ENCODE measurements around the gene USP6NL. TPM values are rescaled to one million over a fixed set of nuclear protein-coding genes. Genes with fewer than 3 reads are reported as not detected.

Gene USP6NL
- total and polyA plus RNA-seq, 10 of the 15 experiments (the other 5 are each of a cell fraction or from before 2014, with no cell fraction given) = 4.0 to 27.7 (median 18.2) TPM

DNA sequence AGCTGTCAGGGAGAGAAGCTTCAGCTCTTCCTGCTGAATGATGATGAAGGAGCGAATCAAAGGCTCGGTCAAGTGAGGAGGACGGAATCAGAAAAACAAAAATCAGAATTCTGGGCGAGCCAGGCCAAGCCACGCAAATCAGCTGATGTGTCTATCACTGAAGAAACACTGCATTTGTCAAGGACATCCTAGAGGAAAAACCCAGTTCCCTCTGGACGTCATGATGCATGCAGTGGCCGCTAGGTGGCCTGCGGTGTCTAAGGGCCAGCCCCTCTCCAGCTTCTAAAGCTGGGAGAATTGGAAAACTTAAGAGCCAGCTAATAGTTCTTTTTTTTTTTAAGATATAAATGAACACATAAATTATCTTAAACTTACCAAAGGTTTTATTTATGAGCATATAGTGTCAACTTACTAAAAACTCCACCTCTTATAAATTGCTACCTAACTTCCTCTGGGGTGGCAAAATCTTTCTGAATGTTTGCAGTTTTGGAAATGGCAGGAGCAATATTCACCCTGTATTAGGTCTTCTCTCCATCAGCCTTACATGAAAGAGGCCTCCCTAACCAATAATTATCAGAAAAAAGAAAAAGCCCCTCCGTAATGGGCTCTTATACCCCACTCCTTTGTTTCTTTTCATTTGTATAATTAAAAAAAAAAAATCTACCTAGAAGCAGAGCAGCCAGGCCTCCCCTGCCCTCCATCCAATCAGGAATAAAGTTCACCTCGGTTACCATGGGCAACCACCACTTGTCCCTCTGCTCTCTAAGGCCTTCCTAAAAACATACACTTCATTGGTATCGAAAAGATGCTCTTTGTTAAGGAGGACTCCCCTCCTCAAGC lies 186.8 kb downstream of the USP6NL start (continued):
- TF ChIP-seq SRF (IDR thresholded peaks at IDR 0.05; ENCODE audit: low read depth in 2 of 2, low read length in 2 of 2) (no peak), NFXL1 (IDR thresholded peaks at IDR 0.05; ENCODE audit: borderline replicate concordance) (no peak), RFX5 (IDR thresholded peaks at IDR 0.05; ENCODE audit: low read depth, low read length) (no peak), BHLHE40 (IDR thresholded peaks at IDR 0.05; ENCODE audit: borderline replicate concordance in 1 of 2, low read depth in 2 of 2, low read length in 1 of 2) (no peak), YY1 (IDR thresholded peaks at IDR 0.05; ENCODE audit: low read depth, low read length) (peak; percentile 55; the same call in 1 of the 2 replicates), IRF4 (IDR thresholded peaks at IDR 0.05; ENCODE audit: low read depth, low read length) (no peak), SKIL (IDR thresholded peaks at IDR 0.05; ENCODE audit: low read depth, poor library complexity, severe bottlenecking) (no peak), RAD21 (IDR thresholded peaks at IDR 0.05; ENCODE audit: insufficient read depth, low read depth, low read length) (peak; percentile 79), SIX5 (IDR thresholded peaks at IDR 0.05; ENCODE audit: low read depth, low read length, severe bottlenecking) (no peak), BRCA1 (IDR thresholded peaks at IDR 0.05; ENCODE audit: low read depth, low read length) (no peak), EED (IDR thresholded peaks at IDR 0.05; ENCODE audit: low read depth) (0 out of 2 replicates have a peak, but pooled peaks have one; percentile 22), REST (IDR thresholded peaks at IDR 0.05; ENCODE audit: low read depth, low read length) (no peak)
- TF ChIP-seq, protein P1, sequence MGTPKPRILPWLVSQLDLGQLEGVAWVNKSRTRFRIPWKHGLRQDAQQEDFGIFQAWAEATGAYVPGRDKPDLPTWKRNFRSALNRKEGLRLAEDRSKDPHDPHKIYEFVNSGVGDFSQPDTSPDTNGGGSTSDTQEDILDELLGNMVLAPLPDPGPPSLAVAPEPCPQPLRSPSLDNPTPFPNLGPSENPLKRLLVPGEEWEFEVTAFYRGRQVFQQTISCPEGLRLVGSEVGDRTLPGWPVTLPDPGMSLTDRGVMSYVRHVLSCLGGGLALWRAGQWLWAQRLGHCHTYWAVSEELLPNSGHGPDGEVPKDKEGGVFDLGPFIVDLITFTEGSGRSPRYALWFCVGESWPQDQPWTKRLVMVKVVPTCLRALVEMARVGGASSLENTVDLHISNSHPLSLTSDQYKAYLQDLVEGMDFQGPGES (IDR thresholded peaks at IDR 0.05) = no peak
- TF ChIP-seq, protein P2, sequence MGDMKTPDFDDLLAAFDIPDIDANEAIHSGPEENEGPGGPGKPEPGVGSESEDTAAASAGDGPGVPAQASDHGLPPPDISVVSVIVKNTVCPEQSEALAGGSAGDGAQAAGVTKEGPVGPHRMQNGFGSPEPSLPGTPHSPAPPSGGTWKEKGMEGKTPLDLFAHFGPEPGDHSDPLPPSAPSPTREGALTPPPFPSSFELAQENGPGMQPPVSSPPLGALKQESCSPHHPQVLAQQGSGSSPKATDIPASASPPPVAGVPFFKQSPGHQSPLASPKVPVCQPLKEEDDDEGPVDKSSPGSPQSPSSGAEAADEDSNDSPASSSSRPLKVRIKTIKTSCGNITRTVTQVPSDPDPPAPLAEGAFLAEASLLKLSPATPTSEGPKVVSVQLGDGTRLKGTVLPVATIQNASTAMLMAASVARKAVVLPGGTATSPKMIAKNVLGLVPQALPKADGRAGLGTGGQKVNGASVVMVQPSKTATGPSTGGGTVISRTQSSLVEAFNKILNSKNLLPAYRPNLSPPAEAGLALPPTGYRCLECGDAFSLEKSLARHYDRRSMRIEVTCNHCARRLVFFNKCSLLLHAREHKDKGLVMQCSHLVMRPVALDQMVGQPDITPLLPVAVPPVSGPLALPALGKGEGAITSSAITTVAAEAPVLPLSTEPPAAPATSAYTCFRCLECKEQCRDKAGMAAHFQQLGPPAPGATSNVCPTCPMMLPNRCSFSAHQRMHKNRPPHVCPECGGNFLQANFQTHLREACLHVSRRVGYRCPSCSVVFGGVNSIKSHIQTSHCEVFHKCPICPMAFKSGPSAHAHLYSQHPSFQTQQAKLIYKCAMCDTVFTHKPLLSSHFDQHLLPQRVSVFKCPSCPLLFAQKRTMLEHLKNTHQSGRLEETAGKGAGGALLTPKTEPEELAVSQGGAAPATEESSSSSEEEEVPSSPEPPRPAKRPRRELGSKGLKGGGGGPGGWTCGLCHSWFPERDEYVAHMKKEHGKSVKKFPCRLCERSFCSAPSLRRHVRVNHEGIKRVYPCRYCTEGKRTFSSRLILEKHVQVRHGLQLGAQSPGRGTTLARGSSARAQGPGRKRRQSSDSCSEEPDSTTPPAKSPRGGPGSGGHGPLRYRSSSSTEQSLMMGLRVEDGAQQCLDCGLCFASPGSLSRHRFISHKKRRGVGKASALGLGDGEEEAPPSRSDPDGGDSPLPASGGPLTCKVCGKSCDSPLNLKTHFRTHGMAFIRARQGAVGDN (IDR thresholded peaks at IDR 0.05) = no peak
- TF ChIP-seq, protein P3, sequence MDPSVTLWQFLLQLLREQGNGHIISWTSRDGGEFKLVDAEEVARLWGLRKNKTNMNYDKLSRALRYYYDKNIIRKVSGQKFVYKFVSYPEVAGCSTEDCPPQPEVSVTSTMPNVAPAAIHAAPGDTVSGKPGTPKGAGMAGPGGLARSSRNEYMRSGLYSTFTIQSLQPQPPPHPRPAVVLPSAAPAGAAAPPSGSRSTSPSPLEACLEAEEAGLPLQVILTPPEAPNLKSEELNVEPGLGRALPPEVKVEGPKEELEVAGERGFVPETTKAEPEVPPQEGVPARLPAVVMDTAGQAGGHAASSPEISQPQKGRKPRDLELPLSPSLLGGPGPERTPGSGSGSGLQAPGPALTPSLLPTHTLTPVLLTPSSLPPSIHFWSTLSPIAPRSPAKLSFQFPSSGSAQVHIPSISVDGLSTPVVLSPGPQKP (IDR thresholded peaks at IDR 0.05; ENCODE audit: low read depth, low read length) = no peak

Data from GM12878 (cell line).